GM12891 (cell line): ENCODE data around the gene C2CD3.

Source experiments
- POLR2A ChIP-seq: IDR thresholded peaks from 2 replicates; pipeline ENCODE4 v1.6.1; 2011; ENCODE audit warnings: low read depth, low read length, control low read depth
- POLR2AphosphoS5 ChIP-seq: IDR thresholded peaks from 2 replicates; pipeline ENCODE4 v1.6.1; 2011; ENCODE audit warnings: low read depth, low read length, control low read depth
- SPI1 ChIP-seq: IDR thresholded peaks from 2 replicates; pipeline ENCODE4 v1.6.1; 2011; ENCODE audit warnings: low read depth, low read length, control low read depth

GRCh38 chr11:74004759-74005615 is 165.8 kb downstream of the C2CD3 start:
- no peak for TF ChIP-seq POLR2AphosphoS5
- TF ChIP-seq SPI1 = no peak
- TF ChIP-seq POLR2A = no peak
